Nephron progenitor cell (in vitro differentiated cells): ENCODE data around the gene KCNJ16.
"Not testable (repeated sequence)": the region's sequence is repeated elsewhere in the genome, so short reads cannot be mapped to it uniquely, and the experiment has no call there.

ENCODE experiments used
- DNase-seq: peaks from one replicate; pipeline ENCODE4 v3.0.0; 2021
- H3K27ac Mint-ChIP-seq: 2 replicates; pipeline ENCODE4 v1.8.0; 2021; ENCODE audit warnings: mild to moderate bottlenecking, moderate library complexity, mixed read lengths
- H3K27me3 Mint-ChIP-seq: 2 replicates; pipeline ENCODE4 v1.8.0; 2021; ENCODE audit warnings: mild to moderate bottlenecking, low read depth, mixed read lengths; ENCODE audit not compliant: poor library complexity
- H3K36me3 Mint-ChIP-seq: 2 replicates; pipeline ENCODE4 v1.8.0; 2021; ENCODE audit warnings: low read depth, mixed read lengths
- H3K4me1 Mint-ChIP-seq: 2 replicates; pipeline ENCODE4 v1.8.0; 2021; ENCODE audit warnings: mixed read lengths
- H3K4me3 Mint-ChIP-seq: 2 replicates; pipeline ENCODE4 v1.8.0; 2021; ENCODE audit warnings: mild to moderate bottlenecking, moderate library complexity, mixed read lengths
- H3K9me3 Mint-ChIP-seq: 2 replicates; pipeline ENCODE4 v1.8.0; 2021; ENCODE audit warnings: mild to moderate bottlenecking, moderate library complexity, mixed read lengths
- CTCF ChIP-seq: fragments of 200-600 bp; sonication (generic); IDR thresholded peaks from 2 replicates; pipeline ENCODE4 v1.5.0; 2021; ENCODE audit warnings: antibody characterized with exemption

KCNJ16 gene

GRCh38 chr17:70034158-70034557 lies 40.9 kb upstream of the KCNJ16 start:
- no peak for DNase-seq
- Mint-ChIP-seq H3K9me3 (no peaks in the 10 kb centered on the region), H3K4me3 (no peak overlapping the region), H3K36me3 (no peaks in the 10 kb centered on the region), H3K27me3 (no peaks in the 10 kb centered on the region), H3K4me1 (no peaks in the 10 kb centered on the region), H3K27ac (no peak overlapping the region)
- no peak for TF ChIP-seq CTCF

- no peaks in the 10 kb centered on the region for H3K4me1 Mint-ChIP-seq
Measured at GRCh38 chr17:70037498-70037897, 37.5 kb upstream of the KCNJ16 start.

DNA sequence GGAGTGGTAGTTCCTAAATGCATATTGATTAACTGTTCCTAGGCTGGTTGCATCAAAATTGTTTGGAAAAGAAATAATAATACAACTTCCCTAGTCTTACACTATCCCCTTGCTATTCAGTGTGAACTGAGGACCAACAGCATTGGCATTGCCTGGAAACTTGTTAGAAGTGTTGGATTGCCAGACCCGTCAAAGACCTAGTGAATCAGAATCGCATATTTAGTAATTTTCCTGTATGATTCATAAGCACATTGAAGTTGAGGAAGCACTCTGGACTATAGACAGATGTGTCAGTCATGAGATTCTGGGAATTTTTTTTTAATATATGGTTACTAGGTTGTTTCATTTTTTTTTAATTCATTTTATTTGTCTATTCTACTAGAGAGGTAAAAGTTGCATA lies 34.7 kb upstream of the KCNJ16 start:
- Mint-ChIP-seq H3K27ac (no peak overlapping the region), H3K27me3 (peaks cover 5% of the 10 kb centered on the region), H3K4me3 (no peak overlapping the region), H3K9me3 (no peaks in the 10 kb centered on the region), H3K36me3 (no peaks in the 10 kb centered on the region), H3K4me1 (no peaks in the 10 kb centered on the region)
- DNase-seq = no peak
- no peak for TF ChIP-seq CTCF

More at GRCh38 chr17:70037498-70037897, 37.5 kb upstream of the KCNJ16 start:
- DNase-seq = no peak
- Mint-ChIP-seq H3K9me3 (no peaks in the 10 kb centered on the region), H3K36me3 (no peaks in the 10 kb centered on the region), H3K27ac (no peak overlapping the region), H3K4me3 (no peak overlapping the region), H3K27me3 (peaks cover 5% of the 10 kb centered on the region)
- no peak for TF ChIP-seq CTCF

GRCh38 chr17:70041061-70041460 lies 34.0 kb upstream of the KCNJ16 start:
- no peak overlapping the region for H3K27ac Mint-ChIP-seq
- H3K4me3 Mint-ChIP-seq = no peak overlapping the region
- TF ChIP-seq CTCF = no peak
- peaks cover 5% of the 10 kb centered on the region for H3K27me3 Mint-ChIP-seq
- H3K4me1 Mint-ChIP-seq = no peaks in the 10 kb centered on the region
- H3K9me3 Mint-ChIP-seq = no peaks in the 10 kb centered on the region
- DNase-seq = no peak
- no peaks in the 10 kb centered on the region for H3K36me3 Mint-ChIP-seq

GRCh38 chr17:70041540-70041939 lies 33.5 kb upstream of the KCNJ16 start:
- no peak overlapping the region for H3K27ac Mint-ChIP-seq
- H3K9me3 Mint-ChIP-seq = no peaks in the 10 kb centered on the region
- no peak for DNase-seq
- TF ChIP-seq CTCF = no peak
- no peaks in the 10 kb centered on the region for H3K4me1 Mint-ChIP-seq
- peaks cover 5% of the 10 kb centered on the region for H3K27me3 Mint-ChIP-seq
- H3K4me3 Mint-ChIP-seq = no peak overlapping the region
- H3K36me3 Mint-ChIP-seq = no peaks in the 10 kb centered on the region

GRCh38 chr17:70045780-70046179 lies 29.2 kb upstream of the KCNJ16 start:
- H3K27ac Mint-ChIP-seq, DNase-seq, H3K4me3 Mint-ChIP-seq: not testable (repeated sequence)

More at GRCh38 chr17:70045780-70046179, 29.2 kb upstream of the KCNJ16 start:
- not testable (repeated sequence) for H3K9me3 Mint-ChIP-seq, H3K27me3 Mint-ChIP-seq, H3K4me1 Mint-ChIP-seq, H3K36me3 Mint-ChIP-seq
